GM06990 (cell line): ENCODE data around the gene SORBS2.

Source experiments
- DNase-seq: peaks from one replicate; pipeline ENCODE4 v3.0.0-alpha.2; 2011; ENCODE audit not compliant: insufficient read length; ENCODE audit errors: extremely low read depth
- H3K27me3 ChIP-seq: replicated peaks from 2 replicates; pipeline ENCODE4 v1.6.0; 2011; ENCODE audit warnings: low read length; ENCODE audit not compliant: control insufficient read depth, insufficient read depth
- H3K36me3 ChIP-seq: 2 replicates; pipeline ENCODE4 v1.5.1; 2011; ENCODE audit warnings: low read length; ENCODE audit not compliant: control insufficient read depth, insufficient read depth
- H3K4me3 ChIP-seq: replicated peaks from 2 replicates; pipeline ENCODE4 v1.5.1; 2011; ENCODE audit warnings: low read depth, mild to moderate bottlenecking, control low read depth, low read length
- TF ChIP-seq, protein P1 (sequence below): IDR thresholded peaks from 2 replicates; pipeline ENCODE4 v1.5.1; 2011; ENCODE audit warnings: low read length, control low read depth, mild to moderate bottlenecking, inconsistent platforms; ENCODE audit not compliant: insufficient read depth, poor library complexity, severe bottlenecking

The SORBS2 gene

DNA sequence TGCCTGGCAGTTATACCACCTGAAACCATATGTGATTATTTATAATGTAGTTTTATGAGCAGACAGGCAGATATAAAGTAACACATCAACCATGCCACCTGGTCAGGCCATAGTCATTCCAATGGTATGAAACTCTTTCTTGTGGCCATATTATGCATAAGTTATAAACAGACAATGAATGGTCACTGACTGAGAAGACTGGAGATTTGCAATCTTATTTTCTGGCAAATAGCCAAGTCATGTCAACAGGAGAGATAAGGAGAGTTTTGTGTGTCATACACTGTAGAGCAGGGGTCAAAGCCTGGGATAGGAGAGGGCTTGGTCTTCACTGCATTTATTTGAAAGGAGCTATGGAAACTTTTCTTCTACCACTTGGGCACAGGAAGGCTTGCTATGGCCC, 29.5 kb downstream of the SORBS2 start:
- H3K27me3 ChIP-seq, result no peaks in the 10 kb centered on the region
- DNase-seq, result no peak
- no peaks in the 10 kb centered on the region for H3K36me3 ChIP-seq
- TF ChIP-seq, protein P1, sequence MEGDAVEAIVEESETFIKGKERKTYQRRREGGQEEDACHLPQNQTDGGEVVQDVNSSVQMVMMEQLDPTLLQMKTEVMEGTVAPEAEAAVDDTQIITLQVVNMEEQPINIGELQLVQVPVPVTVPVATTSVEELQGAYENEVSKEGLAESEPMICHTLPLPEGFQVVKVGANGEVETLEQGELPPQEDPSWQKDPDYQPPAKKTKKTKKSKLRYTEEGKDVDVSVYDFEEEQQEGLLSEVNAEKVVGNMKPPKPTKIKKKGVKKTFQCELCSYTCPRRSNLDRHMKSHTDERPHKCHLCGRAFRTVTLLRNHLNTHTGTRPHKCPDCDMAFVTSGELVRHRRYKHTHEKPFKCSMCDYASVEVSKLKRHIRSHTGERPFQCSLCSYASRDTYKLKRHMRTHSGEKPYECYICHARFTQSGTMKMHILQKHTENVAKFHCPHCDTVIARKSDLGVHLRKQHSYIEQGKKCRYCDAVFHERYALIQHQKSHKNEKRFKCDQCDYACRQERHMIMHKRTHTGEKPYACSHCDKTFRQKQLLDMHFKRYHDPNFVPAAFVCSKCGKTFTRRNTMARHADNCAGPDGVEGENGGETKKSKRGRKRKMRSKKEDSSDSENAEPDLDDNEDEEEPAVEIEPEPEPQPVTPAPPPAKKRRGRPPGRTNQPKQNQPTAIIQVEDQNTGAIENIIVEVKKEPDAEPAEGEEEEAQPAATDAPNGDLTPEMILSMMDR, result no peak
- no peak overlapping the region for H3K4me3 ChIP-seq

DNA sequence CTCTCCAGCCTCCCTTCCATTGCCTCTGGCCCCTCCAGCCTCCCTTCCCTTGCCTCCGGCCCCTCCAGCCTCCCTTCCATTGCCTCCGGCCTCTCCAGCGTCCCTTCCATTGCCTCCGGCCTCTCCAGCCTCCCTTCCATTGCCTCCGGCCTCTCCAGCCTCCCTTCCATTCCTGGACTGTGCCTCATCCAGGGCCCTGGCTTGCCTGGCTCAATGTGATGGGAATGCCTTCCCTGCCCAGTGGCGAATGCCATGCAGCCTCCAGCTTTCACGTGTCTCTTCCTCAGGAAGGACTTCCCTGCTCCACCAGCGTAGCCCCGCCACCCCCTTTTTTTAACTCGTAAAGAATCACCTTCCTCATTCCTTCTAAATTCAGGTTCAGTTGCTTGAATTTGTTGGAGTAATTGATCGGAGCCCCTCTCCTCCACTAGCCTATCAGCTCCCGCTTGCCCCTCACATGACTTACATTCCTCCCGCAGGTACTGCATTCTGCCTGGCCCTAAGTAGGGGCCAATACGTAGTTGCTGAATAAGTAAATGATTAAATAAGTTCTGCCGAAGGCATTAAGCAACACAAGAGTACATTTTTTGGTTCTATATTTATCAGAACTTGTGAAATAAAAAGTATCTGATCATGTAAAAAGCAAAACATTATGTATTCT, 30.3 kb downstream of the SORBS2 start:
- Histone ChIP-seq H3K36me3 (no peaks in the 10 kb centered on the region), H3K4me3 (no peak overlapping the region), H3K27me3 (no peaks in the 10 kb centered on the region)
- no peak for DNase-seq
- TF ChIP-seq, protein P1, result no peak

DNA sequence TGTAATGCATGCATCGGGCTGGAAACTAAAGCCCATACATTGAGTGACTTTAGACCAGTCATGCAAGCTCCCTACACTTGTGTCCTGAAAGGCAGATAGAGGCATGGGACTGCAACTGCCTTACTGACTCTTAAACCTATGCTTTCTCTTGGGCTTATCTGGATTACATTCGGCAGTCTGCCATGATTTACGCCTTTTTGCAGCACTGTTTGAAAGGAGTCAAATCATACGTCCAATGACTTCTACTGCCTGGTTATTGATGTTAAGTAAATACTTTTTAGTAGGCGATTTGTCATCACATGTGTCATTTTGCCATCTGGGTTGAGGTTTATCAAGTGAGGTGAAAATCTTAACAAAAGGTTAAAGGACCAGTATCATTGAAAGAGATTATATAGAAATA, 31.5 kb downstream of the SORBS2 start:
- H3K36me3 ChIP-seq, result no peaks in the 10 kb centered on the region
- TF ChIP-seq, protein P1, result no peak
- DNase-seq, result no peak
- H3K27me3 ChIP-seq, result no peaks in the 10 kb centered on the region
- no peak overlapping the region for H3K4me3 ChIP-seq

DNA sequence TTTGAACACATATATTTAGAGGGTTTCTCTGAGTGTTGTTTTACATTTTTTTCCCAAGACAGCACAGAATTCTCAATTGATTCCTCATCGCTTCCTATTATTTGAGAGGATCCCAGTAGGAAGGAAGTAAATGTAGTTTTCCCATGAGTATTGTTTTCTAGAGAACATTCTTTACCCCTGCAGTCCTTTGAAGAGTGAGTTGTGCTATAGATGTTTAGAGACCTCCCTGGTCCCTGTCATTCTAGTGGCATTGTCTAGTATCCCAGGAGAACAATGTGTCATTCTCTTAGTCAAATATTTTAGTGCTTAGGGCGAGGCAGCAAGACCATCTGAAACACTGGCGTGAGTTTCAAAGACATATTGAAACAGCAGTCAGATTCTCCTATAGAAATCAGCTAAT, 32.5 kb downstream of the SORBS2 start:
- Histone ChIP-seq H3K27me3 (no peaks in the 10 kb centered on the region), H3K4me3 (no peak overlapping the region), H3K36me3 (no peaks in the 10 kb centered on the region)
- TF ChIP-seq, protein P1, result no peak
- DNase-seq, result no peak

DNA sequence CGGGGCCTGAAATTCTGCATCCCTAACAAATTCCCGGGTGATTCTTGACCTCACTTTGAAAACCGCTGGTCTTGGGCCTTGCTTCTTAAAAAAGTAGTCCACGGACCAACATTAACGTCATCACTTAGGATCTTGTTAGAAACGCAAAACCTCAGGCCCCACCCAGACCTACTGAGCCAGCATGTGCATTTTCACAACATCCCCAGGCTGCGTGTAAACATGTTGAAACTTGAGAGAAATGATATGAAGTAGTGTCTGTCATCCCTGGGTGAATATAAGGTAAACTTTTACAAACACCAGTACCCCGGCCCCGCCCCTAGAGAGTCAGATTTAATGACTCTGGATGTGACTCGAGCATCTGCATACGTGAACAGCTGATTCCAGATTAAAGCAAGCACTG, 33.7 kb downstream of the SORBS2 start:
- Histone ChIP-seq H3K27me3 (no peaks in the 10 kb centered on the region), H3K36me3 (no peaks in the 10 kb centered on the region), H3K4me3 (no peak overlapping the region)
- TF ChIP-seq, protein P1, result no peak
- DNase-seq, result no peak
